Epithelial cell of proximal tubule (primary cell): ENCODE measurements around the gene RPL15. TPM values are rescaled to one million over a fixed set of nuclear protein-coding genes. Genes with fewer than 3 reads are reported as not detected.

Experiments used
- DNase-seq: peaks from one replicate; pipeline ENCODE4 v3.0.0-alpha.2; 2011; ENCODE audit warnings: low read depth
- H3K4me3 ChIP-seq: 2 replicates; pipeline ENCODE4 v1.5.1; 2011; ENCODE audit warnings: low read depth, mild to moderate bottlenecking, low read length
- CTCF ChIP-seq: conservative IDR thresholded peaks from 2 replicates; pipeline ENCODE4 v1.5.1; 2012; ENCODE audit warnings: low read depth, mild to moderate bottlenecking, low read length
- total RNA-seq: library from RNA; depleted of rRNA; stranded (reverse); fragments of >200 nt; gene quantifications from 2 replicates; pipeline ENCODE4 v1.2.3, GENCODE V29; 2015

The RPL15 gene
- total RNA-seq, 1 donor from 2014 or later, result 1,941 TPM

DNA sequence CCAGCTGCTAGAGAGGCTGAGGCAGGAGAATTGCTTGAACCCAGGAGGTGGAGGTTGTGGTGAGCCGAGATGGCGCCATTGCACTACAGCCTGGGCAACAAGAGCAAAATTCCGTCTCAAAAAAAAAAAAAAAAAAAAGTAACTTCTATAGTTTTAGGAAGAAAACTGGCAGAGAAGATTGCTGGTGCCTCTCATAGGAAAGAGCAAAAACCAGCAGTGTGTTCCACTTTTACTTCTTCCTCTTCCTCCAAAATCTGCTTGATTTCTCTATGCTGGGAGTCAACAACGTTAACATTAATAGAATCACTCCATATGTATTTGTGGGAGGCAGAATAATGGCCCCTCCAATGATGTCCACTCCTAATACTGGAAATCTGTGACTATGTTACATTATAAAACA, 15.6 kb downstream of the RPL15 start:
- H3K4me3 ChIP-seq, result no peak overlapping the region
- DNase-seq, result no peak
- TF ChIP-seq CTCF, result no peak

DNA sequence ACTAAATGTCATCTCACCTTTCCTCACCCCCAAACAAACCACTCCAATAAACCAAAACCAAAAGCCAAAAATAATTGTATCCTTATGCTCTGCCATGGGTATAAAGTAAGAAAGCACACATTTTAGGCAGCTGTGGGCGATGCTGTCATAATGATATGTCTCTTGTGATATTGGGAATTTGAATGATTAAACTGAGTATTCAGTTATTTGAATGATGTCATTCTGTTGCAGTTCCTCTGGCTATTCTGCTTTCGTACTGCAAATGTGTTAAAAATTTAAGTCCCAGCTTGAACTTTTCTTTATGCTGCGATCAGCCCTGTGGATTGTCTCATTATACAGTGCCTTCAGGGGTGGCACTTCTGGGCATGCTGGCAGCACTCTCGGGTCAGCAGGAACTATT, 17.3 kb downstream of the RPL15 start:
- TF ChIP-seq CTCF, result no peak
- no peak for DNase-seq
- H3K4me3 ChIP-seq, result no peak overlapping the region

GRCh38 chr3:23937296-23937695, 20.4 kb downstream of the RPL15 start:
- no peak for DNase-seq
- TF ChIP-seq CTCF, result no peak
- H3K4me3 ChIP-seq, result no peak overlapping the region

- no peak for TF ChIP-seq CTCF
- DNase-seq, result no peak
- no peak overlapping the region for H3K4me3 ChIP-seq
Measured at GRCh38 chr3:23938688-23939087, 21.8 kb downstream of the RPL15 start.

- no peak for DNase-seq
- no peak for TF ChIP-seq CTCF
- H3K4me3 ChIP-seq, result no peak overlapping the region
Measured at GRCh38 chr3:23940775-23941174, 23.8 kb downstream of the RPL15 start.

DNA sequence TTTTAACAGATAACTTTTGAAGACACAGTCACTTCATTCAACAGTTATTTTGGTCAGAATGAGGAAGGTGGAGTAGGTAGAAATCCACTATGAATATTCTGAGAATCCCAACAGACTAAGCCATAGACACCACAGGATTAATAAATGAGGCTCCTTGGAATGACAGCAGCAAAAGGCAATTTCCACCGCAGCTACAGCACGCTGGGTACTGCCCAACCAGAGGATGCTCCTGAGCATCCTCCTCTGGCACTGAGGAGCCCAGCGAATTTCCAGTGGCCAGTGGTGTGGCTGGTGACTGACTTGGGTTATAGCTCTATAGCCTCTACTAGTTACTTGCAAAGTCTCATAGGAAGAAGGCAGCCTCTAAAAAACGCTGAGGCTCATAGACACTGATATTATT, 24.5 kb downstream of the RPL15 start:
- no peak for TF ChIP-seq CTCF
- no peak for DNase-seq
- H3K4me3 ChIP-seq, result no peak overlapping the region

- TF ChIP-seq CTCF, result no peak
- no peak for DNase-seq
- no peak overlapping the region for H3K4me3 ChIP-seq
Measured at GRCh38 chr3:23942546-23942945, 25.6 kb downstream of the RPL15 start.
